ENCODE data around the gene NLRP12.
"Not testable (repeated sequence)": the region's sequence is repeated elsewhere in the genome, so short reads cannot be mapped to it uniquely, and the experiment has no call there.

NLRP12 gene

DNA sequence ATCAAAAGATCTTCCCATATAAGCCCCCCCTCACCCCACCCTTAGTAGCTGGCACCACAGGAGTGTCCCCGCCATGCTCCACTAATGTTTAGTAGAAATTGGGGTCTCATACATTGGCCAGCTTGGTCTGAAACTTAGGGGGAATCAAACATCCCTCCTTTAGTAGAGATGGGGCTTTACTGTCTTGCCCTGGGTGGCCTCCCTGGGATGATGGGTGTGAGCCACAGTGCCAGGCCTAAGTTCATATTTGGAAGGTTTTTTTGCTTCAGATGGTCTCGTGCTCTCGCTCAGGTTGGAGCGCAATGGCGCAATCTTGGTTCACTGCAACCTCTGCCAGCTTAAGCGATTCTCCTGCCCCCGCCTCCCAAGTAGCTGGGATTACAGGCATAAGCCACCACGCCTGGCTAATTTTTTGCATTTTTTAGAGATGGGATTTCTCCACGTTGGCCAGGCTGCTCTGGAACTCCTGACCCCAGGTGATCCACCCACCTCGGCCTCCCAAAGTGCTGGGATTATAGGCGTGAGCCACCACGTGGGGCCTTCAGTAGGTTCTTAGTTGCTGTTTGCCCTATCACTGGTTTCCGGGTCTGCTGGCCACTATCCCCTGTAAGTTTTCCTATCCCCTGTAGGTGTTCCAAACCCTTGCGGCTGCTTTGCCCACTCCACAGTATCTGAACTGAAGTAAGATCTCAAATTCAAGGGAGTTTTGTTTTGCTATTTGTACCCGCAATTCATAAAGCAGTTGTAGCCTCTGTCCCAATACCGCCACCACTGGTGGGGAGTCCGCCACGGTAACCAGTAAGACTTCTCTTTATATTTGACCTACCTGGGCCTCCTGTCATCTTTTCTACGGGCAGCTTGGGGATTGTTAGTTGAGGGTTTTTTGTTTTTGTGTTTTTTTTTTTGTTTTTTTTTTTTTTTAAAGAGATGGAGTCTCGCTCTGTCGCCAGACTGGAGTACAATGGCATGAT is 34.1 kb downstream of the NLRP12 start:
- H3K4me3 ChIP-seq (ENCODE audit: low read length), result no peak overlapping the region
- TF ChIP-seq, protein P1, sequence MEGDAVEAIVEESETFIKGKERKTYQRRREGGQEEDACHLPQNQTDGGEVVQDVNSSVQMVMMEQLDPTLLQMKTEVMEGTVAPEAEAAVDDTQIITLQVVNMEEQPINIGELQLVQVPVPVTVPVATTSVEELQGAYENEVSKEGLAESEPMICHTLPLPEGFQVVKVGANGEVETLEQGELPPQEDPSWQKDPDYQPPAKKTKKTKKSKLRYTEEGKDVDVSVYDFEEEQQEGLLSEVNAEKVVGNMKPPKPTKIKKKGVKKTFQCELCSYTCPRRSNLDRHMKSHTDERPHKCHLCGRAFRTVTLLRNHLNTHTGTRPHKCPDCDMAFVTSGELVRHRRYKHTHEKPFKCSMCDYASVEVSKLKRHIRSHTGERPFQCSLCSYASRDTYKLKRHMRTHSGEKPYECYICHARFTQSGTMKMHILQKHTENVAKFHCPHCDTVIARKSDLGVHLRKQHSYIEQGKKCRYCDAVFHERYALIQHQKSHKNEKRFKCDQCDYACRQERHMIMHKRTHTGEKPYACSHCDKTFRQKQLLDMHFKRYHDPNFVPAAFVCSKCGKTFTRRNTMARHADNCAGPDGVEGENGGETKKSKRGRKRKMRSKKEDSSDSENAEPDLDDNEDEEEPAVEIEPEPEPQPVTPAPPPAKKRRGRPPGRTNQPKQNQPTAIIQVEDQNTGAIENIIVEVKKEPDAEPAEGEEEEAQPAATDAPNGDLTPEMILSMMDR (conservative IDR thresholded peaks at IDR 0.05; ENCODE audit: low read depth, low read length), result no peak
- no peak for DNase-seq (ENCODE audit: low read depth)

DNA sequence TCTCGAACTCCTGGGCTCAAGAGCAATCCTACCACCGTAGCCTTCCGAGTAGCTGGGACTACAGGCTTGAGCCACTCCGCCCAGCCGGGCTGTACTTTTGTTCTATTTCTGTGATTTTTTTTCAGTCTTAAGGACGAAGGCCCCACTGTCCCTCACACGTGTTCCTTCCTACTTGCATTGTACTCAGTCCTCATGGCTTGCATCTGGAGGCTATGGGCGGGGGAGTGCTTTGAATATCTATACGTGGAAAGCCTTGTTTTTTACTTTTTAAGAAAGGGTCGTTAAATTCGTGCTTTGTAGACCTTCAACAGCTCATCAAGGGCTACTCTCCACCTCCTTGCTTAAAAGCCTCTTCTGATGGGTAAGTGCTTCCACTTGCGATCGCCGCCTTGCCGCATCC is 36.8 kb downstream of the NLRP12 start:
- TF ChIP-seq, protein P1 (conservative IDR thresholded peaks at IDR 0.05; ENCODE audit: low read depth, low read length), result no peak

DNA sequence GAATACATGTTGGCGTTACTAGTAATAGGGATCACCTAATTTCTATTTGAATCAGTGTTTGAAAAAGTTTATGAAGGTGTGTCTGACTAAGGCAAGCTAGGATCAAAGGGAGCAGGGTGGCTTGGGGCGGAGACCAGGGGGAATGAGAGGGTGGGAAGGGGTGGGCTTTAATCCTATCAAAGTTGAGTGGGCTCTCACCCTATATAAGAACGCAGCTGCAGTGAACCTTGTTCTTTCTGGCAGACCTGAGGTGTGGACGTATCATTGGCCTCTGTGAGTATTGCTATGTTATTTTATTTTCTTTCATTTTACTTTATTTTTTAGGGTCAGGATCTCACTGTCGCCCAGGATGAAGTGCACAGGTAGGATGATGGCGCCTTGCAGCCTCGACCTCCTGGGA is 37.4 kb downstream of the NLRP12 start:
- DNase-seq (ENCODE audit: low read depth), result no peak
- TF ChIP-seq, protein P1 (conservative IDR thresholded peaks at IDR 0.05; ENCODE audit: low read depth, low read length), result no peak
- H3K4me3 ChIP-seq (ENCODE audit: low read length), result no peak overlapping the region

More for the DNA sequence above, 36.8 kb downstream of the NLRP12 start:
- DNase-seq (ENCODE audit: low read depth), result no peak
- H3K4me3 ChIP-seq (ENCODE audit: low read length), result no peak overlapping the region

DNA sequence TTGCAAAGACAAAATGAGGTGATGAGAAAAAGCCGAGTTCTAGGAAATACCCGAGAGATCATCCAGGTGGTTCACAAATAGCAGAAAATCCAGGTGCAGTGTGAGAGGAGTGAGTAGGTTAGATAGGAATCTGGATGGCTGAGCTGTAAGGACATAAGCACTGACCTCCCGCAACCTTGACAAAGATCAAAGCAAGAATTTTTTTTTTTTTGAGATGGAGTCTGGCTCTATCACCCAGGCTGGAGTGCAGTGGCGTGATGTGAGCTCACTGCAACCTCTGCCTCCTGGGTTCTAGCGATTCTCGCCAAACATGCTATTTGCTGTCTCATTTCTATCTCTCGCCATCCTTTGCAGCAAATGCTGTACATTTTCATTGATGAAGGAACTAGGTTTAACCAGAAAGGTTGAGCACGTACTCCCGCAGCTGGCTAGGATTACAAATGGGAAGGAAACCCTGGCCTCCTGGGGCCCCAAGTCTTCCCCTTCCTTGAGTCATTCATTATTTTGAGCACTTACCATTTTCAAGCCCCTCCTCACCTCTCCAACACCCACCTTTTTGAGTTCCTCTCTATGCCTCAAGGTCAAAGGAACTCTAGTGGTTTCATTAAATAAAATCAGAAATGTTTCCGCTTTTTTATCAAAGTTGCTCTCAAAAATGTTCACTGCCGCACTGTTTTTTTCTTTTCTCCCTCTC is 38.8 kb downstream of the NLRP12 start:
- TF ChIP-seq, protein P1 (conservative IDR thresholded peaks at IDR 0.05; ENCODE audit: low read depth, low read length), result no peak
- no peak overlapping the region for H3K4me3 ChIP-seq (ENCODE audit: low read length)
- no peak for DNase-seq (ENCODE audit: low read depth)

DNA sequence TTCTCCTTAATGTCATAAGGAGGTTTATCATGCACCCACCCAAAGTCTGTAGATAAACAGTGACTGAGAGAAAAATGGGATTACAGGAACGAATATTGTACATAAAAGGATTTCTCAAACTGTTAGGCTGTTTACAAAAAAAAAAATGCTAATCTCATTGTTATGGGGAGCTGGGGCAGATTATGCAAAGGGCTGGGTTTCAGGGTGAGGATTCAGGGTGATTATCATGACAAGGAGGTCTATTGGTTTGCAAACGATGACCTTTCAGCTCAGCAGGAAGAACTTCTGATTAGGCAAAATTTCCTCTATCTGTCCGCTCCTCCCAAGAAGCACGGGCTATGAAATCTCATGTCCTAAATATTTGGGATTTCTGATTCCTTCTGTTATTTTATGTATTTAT is 41.4 kb downstream of the NLRP12 start:
- H3K4me3 ChIP-seq (ENCODE audit: low read length), result no peak overlapping the region
- TF ChIP-seq, protein P1 (conservative IDR thresholded peaks at IDR 0.05; ENCODE audit: low read depth, low read length), result no peak
- DNase-seq (ENCODE audit: low read depth), result no peak

DNA sequence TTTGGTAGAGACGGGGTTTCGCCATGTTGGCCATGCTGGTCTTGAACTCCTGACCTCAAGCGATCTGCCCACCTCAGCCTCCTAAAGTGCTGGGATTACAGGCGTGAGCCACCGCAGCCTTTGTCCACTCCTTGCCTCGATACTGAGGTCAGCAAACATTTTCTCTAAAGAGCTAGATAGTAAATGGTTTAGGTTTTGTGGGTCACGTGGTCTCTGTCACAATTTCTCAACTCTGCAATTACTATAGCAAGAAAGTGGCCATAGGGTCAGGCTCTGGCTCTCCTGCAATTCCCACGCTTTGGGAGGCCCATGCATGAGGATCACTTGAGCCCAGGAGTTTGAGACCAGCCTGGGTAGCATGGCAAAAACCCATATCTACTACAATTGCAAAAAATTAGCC is 42.8 kb downstream of the NLRP12 start:
- not testable (repeated sequence) for DNase-seq (ENCODE audit: low read depth); H3K4me3 ChIP-seq (ENCODE audit: low read length)

DNA sequence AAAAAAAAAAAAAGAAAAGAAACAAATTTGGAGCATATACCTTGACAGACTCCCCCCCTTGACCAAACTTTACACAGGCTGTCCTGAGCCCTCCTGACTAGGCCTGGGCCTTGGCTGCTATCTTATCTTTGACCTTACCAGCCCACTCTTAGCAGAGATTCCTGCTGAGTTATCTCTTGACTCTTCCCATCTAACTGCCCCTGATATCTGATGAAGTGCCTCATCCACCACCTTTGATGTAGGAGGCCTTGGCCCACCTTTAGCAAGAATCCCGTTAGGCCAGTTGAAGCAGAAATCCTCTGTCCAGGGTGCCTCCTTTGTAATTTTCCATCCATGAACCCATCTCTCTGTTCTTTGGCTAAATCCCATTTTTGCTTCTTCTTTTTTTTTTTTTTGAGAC is 43.6 kb downstream of the NLRP12 start:
- no peak for DNase-seq (ENCODE audit: low read depth)
- TF ChIP-seq, protein P1 (conservative IDR thresholded peaks at IDR 0.05; ENCODE audit: low read depth, low read length), result no peak
- no peak overlapping the region for H3K4me3 ChIP-seq (ENCODE audit: low read length)
